Activated CD8-positive, alpha-beta T cell treated with anti-CD3 and anti-CD28 coated beads for 36 hours (primary cell): Measurements from ENCODE around the gene MCM6. TPM values are rescaled to one million over a fixed set of nuclear protein-coding genes. Genes with fewer than 3 reads are reported as not detected.
"Not testable (repeated sequence)": the region's sequence is repeated elsewhere in the genome, so short reads cannot be mapped to it uniquely, and the experiment has no call there.

Source experiments
- ATAC-seq: fragments of 200-7000 bp; cut with Tn5 transposase; one replicate; pipeline ENCODE4 v1.10.0; 2021; ENCODE audit warnings: mild to moderate bottlenecking, moderate library complexity
- CTCF ChIA-PET: fragments of 350-600 bp; sonication (Branson Sonifier 250); formaldehyde crosslinking; loops from one replicate; lab custom pipeline; 2021; ENCODE audit warnings: antibody characterized with exemption; lab: Charles Lee
- POLR2A ChIA-PET: fragments of 350-600 bp; sonication (Branson Sonifier 250); formaldehyde crosslinking; loops from one replicate; lab custom pipeline; 2021; ENCODE audit warnings: antibody characterized with exemption; lab: Charles Lee
- DNase-seq: peaks from one replicate; pipeline ENCODE4 v3.0.0-alpha.2; 2020
- H3K27ac Mint-ChIP-seq: one replicate; pipeline ENCODE4 v1.8.0; 2021; ENCODE audit warnings: mild to moderate bottlenecking, mixed read lengths
- H3K27me3 Mint-ChIP-seq: one replicate; pipeline ENCODE4 v1.8.0; 2021; ENCODE audit warnings: mixed read lengths
- H3K36me3 Mint-ChIP-seq: one replicate; pipeline ENCODE4 v1.8.0; 2021; ENCODE audit warnings: low read depth, mixed read lengths
- H3K4me1 Mint-ChIP-seq: one replicate; pipeline ENCODE4 v1.8.0; 2021; ENCODE audit warnings: low read depth, mixed read lengths
- H3K4me3 Mint-ChIP-seq: one replicate; pipeline ENCODE4 v1.8.0; 2021; ENCODE audit warnings: mild to moderate bottlenecking, moderate library complexity, mixed read lengths
- H3K9me3 Mint-ChIP-seq: one replicate; pipeline ENCODE4 v1.8.0; 2021; ENCODE audit warnings: mixed read lengths
- intact Hi-C: fragments of 100-400 bp; cut with micrococcal nuclease; formaldehyde crosslinking; loops from one replicate; pipeline ENCODE4 v1.10.0; 2022
- total RNA-seq, 2 experiments: library from RNA; stranded (reverse); gene quantifications; one replicate each; pipeline ENCODE4 v1.2.3, GENCODE V29; 2021
- TF ChIP-seq, protein P1 (sequence below): fragments of 200-600 bp; IDR thresholded peaks from one replicate; pipeline ENCODE4 v1.8.0; 2022; ENCODE audit warnings: antibody characterized with exemption, mild to moderate bottlenecking

MCM6 gene
- total RNA-seq, 2 experiments from 2014 or later: 229 to 234 TPM

DNA sequence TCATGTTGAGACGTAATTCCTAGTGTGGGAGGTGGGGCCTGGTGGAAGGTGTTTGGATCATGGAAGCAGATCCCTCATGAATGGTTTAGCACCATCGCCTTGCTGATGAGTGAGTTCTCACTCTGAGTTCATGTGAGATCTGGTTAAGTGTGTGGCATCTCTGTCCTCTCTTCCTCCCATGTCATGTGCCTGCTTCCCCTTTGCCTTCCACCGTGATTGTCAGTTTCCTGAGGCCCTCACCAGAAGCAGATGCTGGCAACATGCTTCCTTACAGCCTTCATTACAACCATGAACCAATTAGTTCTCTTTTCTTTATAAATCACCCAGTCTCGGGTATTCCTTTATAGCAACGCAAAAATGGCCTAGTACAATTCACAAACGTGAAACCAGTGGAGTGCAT, 14.6 kb upstream of the MCM6 start:
- no peak for ATAC-seq
- peaks cover 4% of the 10 kb centered on the region for H3K4me1 Mint-ChIP-seq
- ChIA-PET CTCF (no interaction called here), POLR2A (no interaction called here)
- intact Hi-C loops: no loop called here
- H3K27me3 Mint-ChIP-seq: no peaks in the 10 kb centered on the region
- H3K9me3 Mint-ChIP-seq: peaks cover 8% of the 10 kb centered on the region
- no peak overlapping the region for H3K4me3 Mint-ChIP-seq
- DNase-seq: no peak
- TF ChIP-seq, protein P1, sequence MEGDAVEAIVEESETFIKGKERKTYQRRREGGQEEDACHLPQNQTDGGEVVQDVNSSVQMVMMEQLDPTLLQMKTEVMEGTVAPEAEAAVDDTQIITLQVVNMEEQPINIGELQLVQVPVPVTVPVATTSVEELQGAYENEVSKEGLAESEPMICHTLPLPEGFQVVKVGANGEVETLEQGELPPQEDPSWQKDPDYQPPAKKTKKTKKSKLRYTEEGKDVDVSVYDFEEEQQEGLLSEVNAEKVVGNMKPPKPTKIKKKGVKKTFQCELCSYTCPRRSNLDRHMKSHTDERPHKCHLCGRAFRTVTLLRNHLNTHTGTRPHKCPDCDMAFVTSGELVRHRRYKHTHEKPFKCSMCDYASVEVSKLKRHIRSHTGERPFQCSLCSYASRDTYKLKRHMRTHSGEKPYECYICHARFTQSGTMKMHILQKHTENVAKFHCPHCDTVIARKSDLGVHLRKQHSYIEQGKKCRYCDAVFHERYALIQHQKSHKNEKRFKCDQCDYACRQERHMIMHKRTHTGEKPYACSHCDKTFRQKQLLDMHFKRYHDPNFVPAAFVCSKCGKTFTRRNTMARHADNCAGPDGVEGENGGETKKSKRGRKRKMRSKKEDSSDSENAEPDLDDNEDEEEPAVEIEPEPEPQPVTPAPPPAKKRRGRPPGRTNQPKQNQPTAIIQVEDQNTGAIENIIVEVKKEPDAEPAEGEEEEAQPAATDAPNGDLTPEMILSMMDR: no peak
- H3K36me3 Mint-ChIP-seq: no peaks in the 10 kb centered on the region
- no peak overlapping the region for H3K27ac Mint-ChIP-seq

DNA sequence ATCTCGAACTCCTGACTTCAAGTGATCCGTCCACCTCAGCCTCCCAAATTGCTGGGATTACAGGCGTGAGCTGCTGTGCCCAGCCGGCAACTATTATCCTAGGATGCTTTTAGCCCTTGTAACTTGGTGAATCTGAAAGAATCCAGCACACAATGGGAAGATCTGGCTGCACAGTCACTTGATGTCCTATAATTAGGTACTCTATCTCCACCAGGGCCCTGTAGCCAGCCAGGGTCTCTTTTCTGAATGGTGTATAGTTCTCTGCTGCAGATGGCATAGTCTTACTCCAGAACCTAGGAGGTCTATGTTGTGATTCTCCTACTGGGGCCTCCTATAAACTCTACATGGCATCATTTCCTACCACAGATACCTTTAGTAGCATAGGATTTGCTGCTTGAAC, 13.9 kb upstream of the MCM6 start:
- ChIA-PET POLR2A (no interaction called here), CTCF (interaction anchor here (1.3 kb wide), 1 partner anchor 28 kb away, joined by 3 read pairs; no protein-coding TSS in a partner anchor)
- TF ChIP-seq, protein P1: no peak
- Mint-ChIP-seq H3K27ac (no peak overlapping the region), H3K9me3 (peaks cover 8% of the 10 kb centered on the region), H3K4me1 (peaks cover 4% of the 10 kb centered on the region), H3K36me3 (no peaks in the 10 kb centered on the region), H3K27me3 (peaks cover 3% of the 10 kb centered on the region), H3K4me3 (no peak overlapping the region)
- intact Hi-C loops: no loop called here
- ATAC-seq: no peak
- DNase-seq: no peak

DNA sequence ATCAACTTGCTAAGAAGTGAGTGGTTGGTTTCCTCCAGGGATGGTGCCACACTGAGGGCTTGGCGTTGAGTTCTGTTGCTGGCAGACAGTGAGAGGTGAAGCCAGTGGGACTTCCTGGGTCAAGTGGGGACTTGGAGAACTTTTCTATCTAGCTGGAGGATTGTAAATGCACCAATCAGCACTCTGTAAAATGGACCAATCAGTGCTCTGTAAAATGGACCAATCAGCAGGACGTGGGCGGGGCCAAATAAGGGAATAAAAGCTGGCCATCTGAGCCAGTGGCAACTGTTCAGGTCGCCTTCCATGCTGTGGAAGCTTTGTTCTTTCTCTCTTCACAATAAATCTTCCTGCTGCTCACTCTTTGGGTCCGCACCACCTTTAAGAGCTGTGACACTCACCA, 12.3 kb upstream of the MCM6 start:
- not testable (repeated sequence) for H3K4me3 Mint-ChIP-seq

DNA sequence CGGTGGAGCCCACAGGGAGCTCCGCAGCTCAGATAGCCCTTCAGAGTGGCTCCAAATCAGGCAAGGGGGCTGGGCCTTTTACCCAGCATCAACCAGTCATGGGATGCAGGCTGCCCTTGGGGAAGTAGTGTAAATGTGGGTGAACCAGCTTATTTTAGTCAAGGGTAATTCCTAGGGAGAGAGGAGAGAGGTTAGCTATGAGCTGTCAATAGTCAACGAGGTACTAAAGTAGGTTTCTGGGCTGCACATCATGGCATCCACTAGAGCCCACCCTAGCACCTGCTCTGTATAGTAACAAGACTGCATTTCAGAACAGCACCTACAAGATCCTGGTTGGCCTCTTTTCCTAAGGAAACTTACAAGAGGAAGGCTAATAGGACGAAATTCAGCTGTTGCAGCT, 9.5 kb upstream of the MCM6 start:
- ChIA-PET POLR2A (interaction anchor here (0.8 kb wide), 1 partner anchor 10 kb away, joined by 3 read pairs; no protein-coding TSS in a partner anchor), CTCF (interaction anchor here (0.9 kb wide), 1 partner anchor 88 kb away, joined by 3 read pairs; no protein-coding TSS in a partner anchor)
- Mint-ChIP-seq H3K27me3 (peaks cover 3% of the 10 kb centered on the region), H3K4me1 (peaks cover 4% of the 10 kb centered on the region), H3K27ac (no peak overlapping the region), H3K9me3 (peaks cover 8% of the 10 kb centered on the region), H3K4me3 (no peak overlapping the region), H3K36me3 (no peaks in the 10 kb centered on the region)
- TF ChIP-seq, protein P1: no peak
- ATAC-seq (no peak), DNase-seq (no peak)
- intact Hi-C loops: no loop called here

More for the DNA sequence above, 12.3 kb upstream of the MCM6 start:
- DNase-seq, H3K36me3 Mint-ChIP-seq, H3K27ac Mint-ChIP-seq, H3K9me3 Mint-ChIP-seq, H3K4me1 Mint-ChIP-seq, intact Hi-C loops, CTCF ChIA-PET, ATAC-seq, H3K27me3 Mint-ChIP-seq: not testable (repeated sequence)
- POLR2A ChIA-PET: interaction anchor here (0.6 to 2.8 kb wide), 3 partner anchors 13 to 131 kb away, joined by 3 to 7 read pairs (median 4); no protein-coding TSS in a partner anchor

DNA sequence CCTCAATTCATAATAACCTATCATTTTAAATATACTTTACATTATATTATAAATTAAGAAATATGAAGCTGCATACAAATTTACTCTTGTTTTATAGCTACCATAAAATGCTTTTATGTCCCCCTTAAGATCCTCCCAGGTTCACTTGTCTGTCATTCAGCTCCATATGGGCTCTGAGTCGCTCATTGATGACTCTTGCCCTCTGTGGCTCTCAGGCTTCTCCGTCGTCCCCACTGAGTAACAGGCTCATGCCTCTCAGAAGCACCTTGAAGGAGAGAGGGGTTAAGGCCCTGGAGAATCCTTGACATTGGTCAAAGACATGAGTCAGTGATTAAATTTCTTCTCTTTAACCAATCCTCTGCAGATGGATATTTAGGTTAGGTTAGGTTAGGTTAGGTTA, 6.2 kb upstream of the MCM6 start:
- DNase-seq (no peak), ATAC-seq (peak; percentile 47)
- Mint-ChIP-seq H3K9me3 (no peaks in the 10 kb centered on the region), H3K36me3 (no peaks in the 10 kb centered on the region), H3K27me3 (peaks cover 3% of the 10 kb centered on the region), H3K4me3 (no peak overlapping the region), H3K27ac (no peak overlapping the region), H3K4me1 (peaks cover 3% of the 10 kb centered on the region)
- intact Hi-C loops: no loop called here
- TF ChIP-seq, protein P1: no peak
- ChIA-PET POLR2A (interaction anchor here (1.3 kb wide), 1 partner anchor 12 kb away, joined by 5 read pairs; no protein-coding TSS in a partner anchor), CTCF (interaction anchor here (1.1 to 1.6 kb wide), 3 partner anchors 32 to 502 kb away, joined by 3 to 8 read pairs (median 3); no protein-coding TSS in a partner anchor)

DNA sequence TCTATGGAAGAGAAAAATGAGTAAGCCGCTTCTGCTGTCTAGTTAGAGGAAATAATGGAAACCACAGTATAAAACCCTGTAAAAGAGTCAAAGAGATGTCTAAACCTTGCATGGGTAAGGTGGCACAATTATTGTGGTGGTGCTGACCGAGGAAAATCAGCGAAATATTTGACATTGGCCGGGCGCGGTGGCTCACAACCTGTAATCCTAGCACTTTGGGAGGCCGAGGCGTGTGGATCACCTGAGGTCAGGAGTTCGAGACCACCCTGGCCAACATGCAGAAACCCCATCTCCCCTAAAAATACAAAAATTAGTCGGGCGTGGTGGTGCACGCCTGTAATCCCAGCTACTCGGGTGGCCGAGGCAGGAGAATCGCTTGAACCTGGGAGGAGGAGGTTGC, 527 bp upstream of the MCM6 start:
- H3K27ac Mint-ChIP-seq: peak overlapping the region; percentile 98
- H3K36me3 Mint-ChIP-seq: peaks cover 38% of the 10 kb centered on the region
- ChIA-PET POLR2A (interaction anchor here (0.6 to 2.4 kb wide), 8 partner anchors 16 to 889 kb away, joined by 3 to 15 read pairs (median 3); partner anchors contain the start of gene LCT), CTCF (interaction anchor here (0.6 to 1.9 kb wide), 2 partner anchors 79 to 507 kb away, joined by 3 to 6 read pairs; no protein-coding TSS in a partner anchor)
- intact Hi-C loops, H3K27me3 Mint-ChIP-seq, H3K9me3 Mint-ChIP-seq, ATAC-seq: not testable (repeated sequence)
- H3K4me3 Mint-ChIP-seq: peak overlapping the region; percentile 82
- peaks cover 32% of the 10 kb centered on the region for H3K4me1 Mint-ChIP-seq
- DNase-seq: peak; percentile 15
